IMR-90 (cell line): ENCODE measurements around the gene SPDYE2B. TPM values are rescaled to one million over a fixed set of nuclear protein-coding genes. Genes with fewer than 3 reads are reported as not detected.
"Not testable (repeated sequence)": the region's sequence is repeated elsewhere in the genome, so short reads cannot be mapped to it uniquely, and the experiment has no call there.

Experiments
- ATAC-seq: fragments of 200-7000 bp; cut with Tn5 transposase; 2 replicates; pipeline ENCODE4 v1.9.1; 2020; ENCODE audit warnings: low read depth, mild to moderate bottlenecking, moderate library complexity
- BruUV-seq: library from RNA; stranded (reverse); fragments of 400-500 nt; replicated peaks from 2 replicates; lab custom pipeline; 2021; lab: Mats Ljungman, UMichigan
- CTCF ChIA-PET: fragments of 300-600 bp; formaldehyde crosslinking; extraction: SDS; loops from one replicate; lab custom pipeline; 2021; ENCODE audit warnings: antibody characterized with exemption; lab: Yijun Ruan, JAX
- POLR2A ChIA-PET: fragments of 300-600 bp; sonication (Branson Sonifier 250); formaldehyde crosslinking; loops from one replicate; lab custom pipeline; 2022; ENCODE audit warnings: antibody characterized with exemption; ENCODE audit not compliant: unreplicated experiment; lab: Charles Lee
- DNase-seq: peaks from one replicate; pipeline ENCODE4 v3.0.0; 2013
- H2AFZ ChIP-seq: replicated peaks from 2 replicates; pipeline ENCODE3; 2013; ENCODE audit warnings: low read length, mild to moderate bottlenecking; ENCODE audit not compliant: poor library complexity
- H2AK5ac ChIP-seq: 2 replicates; pipeline ENCODE4 v1.6.1; 2013; ENCODE audit warnings: low read depth, low read length, inconsistent platforms
- H2AK9ac ChIP-seq: replicated peaks from 2 replicates; pipeline ENCODE3; 2013; ENCODE audit warnings: mild to moderate bottlenecking, low read depth, low read length, moderate library complexity; ENCODE audit not compliant: poor library complexity
- H2BK120ac ChIP-seq: 2 replicates; pipeline ENCODE4 v1.6.1; 2013; ENCODE audit warnings: low read depth, low read length, inconsistent platforms
- H2BK15ac ChIP-seq: 3 replicates; pipeline ENCODE4 v1.6.1; 2013; ENCODE audit warnings: low read depth, low read length, inconsistent platforms
- H2BK20ac ChIP-seq: 2 replicates; pipeline ENCODE4 v1.6.1; 2013; ENCODE audit warnings: low read depth, mild to moderate bottlenecking, inconsistent platforms, low read length, moderate library complexity
- H2BK5ac ChIP-seq: 2 replicates; pipeline ENCODE4 v1.6.1; 2013; ENCODE audit warnings: mild to moderate bottlenecking, low read depth, low read length, inconsistent platforms; ENCODE audit not compliant: poor library complexity, severe bottlenecking
- H3K14ac ChIP-seq: replicated peaks from 2 replicates; pipeline ENCODE4 v1.6.1; 2013; ENCODE audit warnings: low read depth, low read length, inconsistent platforms
- H3K18ac ChIP-seq: 2 replicates; pipeline ENCODE4 v1.6.1; 2013; ENCODE audit warnings: low read depth, low read length, control low read depth
- H3K23ac ChIP-seq: 2 replicates; pipeline ENCODE4 v1.6.1; 2013; ENCODE audit warnings: low read depth, low read length, inconsistent platforms
- H3K27ac ChIP-seq: 2 replicates; pipeline ENCODE4 v1.5.1; 2013; ENCODE audit warnings: mild to moderate bottlenecking, control low read depth, low read length; ENCODE audit not compliant: insufficient read depth
- H3K27me3 ChIP-seq: 2 replicates; pipeline ENCODE4 v1.6.1; 2013; ENCODE audit warnings: low read length; ENCODE audit not compliant: control insufficient read depth, insufficient read depth
- H3K36me3 ChIP-seq: 2 replicates; pipeline ENCODE4 v1.6.1; 2013; ENCODE audit warnings: low read length, mixed read lengths; ENCODE audit not compliant: control insufficient read depth, insufficient read depth
- H3K4ac ChIP-seq: 2 replicates; pipeline ENCODE4 v1.6.1; 2013; ENCODE audit warnings: low read depth, low read length, inconsistent platforms
- H3K4me1 ChIP-seq: 2 replicates; pipeline ENCODE4 v1.6.1; 2013; ENCODE audit warnings: low read length, mixed read lengths; ENCODE audit not compliant: control insufficient read depth, insufficient read depth
- H3K4me2 ChIP-seq: 2 replicates; pipeline ENCODE4 v1.6.1; 2013; ENCODE audit warnings: low read depth, mild to moderate bottlenecking, control low read depth, low read length, moderate library complexity
- H3K4me3 ChIP-seq: 2 replicates; pipeline ENCODE4 v1.5.1; 2013; ENCODE audit warnings: low read depth, mild to moderate bottlenecking, control low read depth, low read length, moderate library complexity; ENCODE audit not compliant: insufficient read depth
- H3K56ac ChIP-seq: 2 replicates; pipeline ENCODE4 v1.6.1; 2013; ENCODE audit warnings: low read length, inconsistent platforms; ENCODE audit not compliant: insufficient read depth; ENCODE audit errors: extremely low read depth
- H3K79me1 ChIP-seq, 2 experiments: 2 replicates each; pipeline ENCODE4 v1.6.1; 2013; ENCODE audit warnings: low read length in 2 of 2, inconsistent platforms in 1 of 2, low read depth in 1 of 2
- H3K9ac ChIP-seq: 2 replicates; pipeline ENCODE4 v1.6.1; 2013; ENCODE audit warnings: low read depth, low read length, control low read depth
- H3K9me1 ChIP-seq: 2 replicates; pipeline ENCODE4 v1.6.1; 2013; ENCODE audit warnings: low read length, inconsistent platforms; ENCODE audit not compliant: insufficient read depth
- H3K9me3 ChIP-seq: 2 replicates; pipeline ENCODE4 v1.6.1; 2013; ENCODE audit warnings: low read length; ENCODE audit not compliant: control insufficient read depth, insufficient read depth
- H4K20me1 ChIP-seq: 2 replicates; pipeline ENCODE4 v1.6.1; 2013; ENCODE audit warnings: low read length, inconsistent platforms; ENCODE audit not compliant: insufficient read depth
- H4K5ac ChIP-seq: 2 replicates; pipeline ENCODE4 v1.6.1; 2013; ENCODE audit warnings: mild to moderate bottlenecking, low read depth, low read length, control low read depth
- H4K8ac ChIP-seq, 2 experiments: 2 replicates each; pipeline ENCODE4 v1.6.1; 2013; ENCODE audit warnings: low read depth in 2 of 2, low read length in 2 of 2, control low read depth in 1 of 2, inconsistent platforms in 1 of 2
- H4K91ac ChIP-seq: 2 replicates; pipeline ENCODE4 v1.6.1; 2013; ENCODE audit warnings: low read depth, low read length, inconsistent platforms; ENCODE audit not compliant: insufficient read depth
- WGBS, 2 experiments: methylation state at CpG; one replicate each; pipeline versions ENCODE4 v1.1.5 to v1.1.7; 2013; ENCODE audit warnings: missing lambda C conversion rate in 2 of 2; ENCODE audit not compliant: insufficient read length in 1 of 2; ENCODE audit errors: extremely low coverage in 2 of 2; 5-methylcytosine and 5-hydroxymethylcytosine counted together
- dilution Hi-C: fragments of 300-500 bp; cut with HindIII; formaldehyde crosslinking; loops from one replicate; pipeline ENCODE4 v1.14.3; 2018; ENCODE audit warnings: low sequenced_read_pairs; ENCODE audit not compliant: unreplicated experiment
- in situ Hi-C: fragments of 300-500 bp; cut with MboI; formaldehyde crosslinking; loops from 3 replicates; pipeline ENCODE4 v1.14.3; 2019; ENCODE audit warnings: low sequenced_read_pairs, inconsistent platforms, mixed read lengths
- intact Hi-C: fragments of 100-400 bp; cut with micrococcal nuclease; formaldehyde crosslinking; loops from 2 replicates; pipeline ENCODE4 v1.10.0; 2022
- polyA plus RNA-seq, 3 experiments: library from polyadenylated mRNA; depleted of rRNA; stranded (reverse); fragments of >200 nt; gene quantifications; 2 replicates each; pipeline ENCODE4 v1.2.3, GENCODE V29; 2012; ENCODE audit warnings: low replicate concordance in 1 of 3
- total RNA-seq: library from RNA; depleted of rRNA; stranded (reverse); fragments of >200 nt; gene quantifications from 2 replicates; pipeline ENCODE4 v1.2.3, GENCODE V29; 2012

Gene SPDYE2B
- total and polyA plus RNA-seq, 2 of the 4 experiments (the other 2 are of a cell fraction), result not detected

GRCh38 chr7:102611013-102611674 is 39.0 kb upstream of the SPDYE2B start:
- H2BK15ac ChIP-seq, H3K4me3 ChIP-seq, H3K4me1 ChIP-seq, DNase-seq, H2AK9ac ChIP-seq, H2BK5ac ChIP-seq, H2AK5ac ChIP-seq, H4K91ac ChIP-seq, H3K56ac ChIP-seq, H4K8ac ChIP-seq, H2BK120ac ChIP-seq, H3K23ac ChIP-seq, H2BK20ac ChIP-seq, H3K9me3 ChIP-seq, H3K79me1 ChIP-seq, CTCF ChIA-PET, H3K36me3 ChIP-seq, intact Hi-C loops, H3K27me3 ChIP-seq, H3K18ac ChIP-seq, H3K27ac ChIP-seq, H2AFZ ChIP-seq, H3K9me1 ChIP-seq, H3K4ac ChIP-seq, H3K4me2 ChIP-seq, H3K14ac ChIP-seq, H3K9ac ChIP-seq, H4K5ac ChIP-seq, POLR2A ChIA-PET, in situ Hi-C loops, dilution Hi-C loops, H4K20me1 ChIP-seq, BruUV-seq: not testable (repeated sequence)
- WGBS, 2 experiments, result no CpG with 5 or more reads among the region's 30 CpGs
- peak; percentile 84 for ATAC-seq

- peak overlapping the region; percentile 91 for H3K4ac ChIP-seq
- in situ Hi-C loops, H3K36me3 ChIP-seq, H3K18ac ChIP-seq, dilution Hi-C loops, H3K56ac ChIP-seq, POLR2A ChIA-PET, H2AK9ac ChIP-seq, H4K20me1 ChIP-seq, CTCF ChIA-PET, H3K27me3 ChIP-seq, H2BK20ac ChIP-seq, H3K79me1 ChIP-seq, H3K27ac ChIP-seq, H3K9me3 ChIP-seq, H3K4me3 ChIP-seq, H3K4me1 ChIP-seq, H3K9ac ChIP-seq, H2AFZ ChIP-seq, intact Hi-C loops, ATAC-seq, H3K9me1 ChIP-seq, BruUV-seq, H2BK15ac ChIP-seq: not testable (repeated sequence)
- H2BK120ac ChIP-seq, result peak overlapping the region; percentile 61; the same call in 1 of the 2 replicates
- H3K4me2 ChIP-seq, result peak overlapping the region; percentile 55
- DNase-seq, result peak; percentile 0
- H4K5ac ChIP-seq, result 0 out of 2 replicates have a peak overlapping the region, but pooled peaks have one; percentile 9
- 0 out of 2 replicates have a peak overlapping the region, but pooled peaks have one; percentile 82 for H3K14ac ChIP-seq
- peak overlapping the region; percentile 49 for H2BK5ac ChIP-seq
- peak overlapping the region; percentile 83 for H2AK5ac ChIP-seq
- peak overlapping the region in 1 of 2 experiments; percentile 74; a peak in 1 of 4 replicates for H4K8ac ChIP-seq
- WGBS, 2 experiments, result 0% methylated on average over 1 of the region's 10 CpGs; no CpG with 5 or more reads in 1 of the 2 experiments
- H3K23ac ChIP-seq, result peak overlapping the region; percentile 29; the same call in 1 of the 2 replicates
- peak overlapping the region; percentile 76; the same call in 1 of the 2 replicates for H4K91ac ChIP-seq
Measured at GRCh38 chr7:102611675-102612325, 38.3 kb upstream of the SPDYE2B start.
